Measurements from ENCODE around the gene DTHD1. TPM values are rescaled to one million over a fixed set of nuclear protein-coding genes. Genes with fewer than 3 reads are reported as not detected.

Gene DTHD1
- total RNA-seq, result not detected

GRCh38 chr4:36281384-36282106, at the start of gene DTHD1:
Gene DTHD1, plus strand, starts transcription at chr4:36281616. Its CDS starts 143 bp downstream, at chr4:36281759.

GRCh38 chr4:36244257-36245082, 36.9 kb upstream of the DTHD1 start, which contains the start of gene ARAP2:
Gene ARAP2, minus strand, starts transcription at chr4:36244514. Its CDS starts 15,028 bp downstream, at chr4:36229486.

Other genes starting within 250 kb of the DTHD1 start
- gene ARAP2, start 37.1 kb upstream of the DTHD1 start, total RNA-seq, result 10 to 100 TPM; 41.6 to 47.7 TPM

All from activated naive CD4-positive, alpha-beta T cell treated with anti-CD3 and anti-CD28 coated beads, Interleukin-2, amount 10 ng/mL, durations not matched to agents 5 hours and 36 hours (primary cell).